Neural crest cell (in vitro differentiated cells): ENCODE measurements around the gene DDX1. TPM values are rescaled to one million over a fixed set of nuclear protein-coding genes. Genes with fewer than 3 reads are reported as not detected.

Experiments used
- DNase-seq: peaks from one replicate; pipeline ENCODE4 v3.0.0; 2021; ENCODE audit warnings: low read depth, mixed read lengths, low spot score
- H3K27ac Mint-ChIP-seq: one replicate; pipeline ENCODE4 v1.8.0; 2021; ENCODE audit warnings: mild to moderate bottlenecking, mixed read lengths; ENCODE audit not compliant: unreplicated experiment
- H3K27me3 Mint-ChIP-seq: 2 replicates; pipeline ENCODE4 v1.8.0; 2021; ENCODE audit warnings: low read depth, mild to moderate bottlenecking, mixed read lengths
- H3K36me3 Mint-ChIP-seq: 2 replicates; pipeline ENCODE4 v1.8.0; 2021; ENCODE audit warnings: low read depth, mild to moderate bottlenecking, mixed read lengths
- H3K4me1 Mint-ChIP-seq: 2 replicates; pipeline ENCODE4 v1.8.0; 2021; ENCODE audit warnings: mixed read lengths
- H3K4me3 Mint-ChIP-seq: one replicate; pipeline ENCODE4 v1.8.0; 2021; ENCODE audit warnings: mild to moderate bottlenecking, mixed read lengths
- H3K9me3 Mint-ChIP-seq: 2 replicates; pipeline ENCODE4 v1.8.0; 2021; ENCODE audit warnings: mixed read lengths
- CTCF ChIP-seq: fragments of 200-600 bp; sonication (generic); conservative IDR thresholded peaks from 2 replicates; pipeline ENCODE4 v1.5.0; 2021; ENCODE audit warnings: antibody characterized with exemption, mild to moderate bottlenecking
- total RNA-seq: library from RNA; stranded (reverse); gene quantifications from 2 replicates; pipeline ENCODE4 v1.2.1, GENCODE V29; 2021

Gene DDX1
- total RNA-seq, 1 donor from 2014 or later = 154 TPM

DNA sequence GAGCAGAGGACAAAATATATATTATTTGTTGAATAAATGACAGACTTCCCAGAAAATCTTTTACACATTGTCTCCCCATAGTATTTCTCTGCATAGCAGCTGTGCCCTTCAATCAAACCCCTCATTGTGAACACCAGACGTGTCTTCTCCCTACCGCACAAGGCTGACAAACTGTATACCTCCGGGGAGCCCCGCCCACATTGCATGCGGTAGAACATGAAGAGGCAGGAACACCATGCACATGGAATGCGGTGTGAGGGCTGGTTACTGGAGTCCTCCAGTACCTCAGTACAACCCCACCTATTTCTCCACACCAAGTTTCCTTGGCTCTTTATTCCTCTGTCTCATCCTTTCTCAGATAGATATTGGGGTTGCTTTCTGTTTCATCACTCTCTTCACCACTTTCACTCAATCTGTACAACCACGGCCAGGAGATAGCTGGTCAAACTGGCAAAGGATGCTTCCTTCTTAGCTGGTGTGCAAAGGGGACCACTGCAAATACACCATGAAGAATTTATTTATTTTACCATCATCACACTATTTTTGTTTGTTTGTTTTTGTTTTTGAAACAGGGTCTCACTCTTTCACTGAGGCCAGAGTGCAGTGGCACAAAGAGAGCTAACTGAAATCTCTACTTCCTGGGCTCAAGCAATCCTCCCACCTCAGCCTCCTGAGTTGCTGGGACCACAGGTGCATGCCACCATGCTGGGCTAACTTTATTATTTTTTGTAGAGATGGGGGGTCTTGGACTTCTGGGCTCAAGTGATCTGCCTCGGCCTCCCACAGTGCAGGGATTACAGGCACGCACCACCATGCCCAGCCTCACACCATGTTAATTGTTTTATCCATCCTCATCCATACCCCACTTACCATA lies 28.2 kb upstream of the DDX1 start:
- TF ChIP-seq CTCF = no peak
- peak overlapping the region; percentile 76 for H3K4me3 Mint-ChIP-seq
- no peaks in the 10 kb centered on the region for H3K9me3 Mint-ChIP-seq
- H3K27me3 Mint-ChIP-seq = no peaks in the 10 kb centered on the region
- H3K27ac Mint-ChIP-seq = peak overlapping the region; percentile 83
- no peaks in the 10 kb centered on the region for H3K36me3 Mint-ChIP-seq
- H3K4me1 Mint-ChIP-seq = peaks cover 48% of the 10 kb centered on the region
- no peak for DNase-seq

DNA sequence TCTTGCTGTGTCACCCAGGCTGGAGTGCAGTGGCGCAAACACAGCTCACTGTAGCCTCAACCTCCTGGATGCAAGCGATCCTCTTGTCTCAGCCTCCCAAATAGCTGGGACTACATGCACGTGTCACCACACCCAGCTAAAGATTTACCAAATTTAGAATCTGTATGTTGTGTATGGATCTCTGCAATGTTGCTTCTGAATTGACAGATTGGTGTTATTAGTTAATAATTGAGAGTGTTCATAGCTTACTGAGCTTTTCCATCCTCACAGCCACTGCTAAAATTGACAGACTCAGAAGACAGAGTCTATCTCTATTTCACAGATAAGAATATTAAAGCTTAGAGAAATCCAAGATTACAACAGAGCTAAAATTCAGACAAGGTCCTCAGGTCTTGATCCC lies 26.3 kb upstream of the DDX1 start:
- no peak overlapping the region for H3K4me3 Mint-ChIP-seq
- peaks cover 45% of the 10 kb centered on the region for H3K4me1 Mint-ChIP-seq
- H3K27me3 Mint-ChIP-seq = no peaks in the 10 kb centered on the region
- no peak for TF ChIP-seq CTCF
- no peaks in the 10 kb centered on the region for H3K36me3 Mint-ChIP-seq
- DNase-seq = no peak
- no peak overlapping the region for H3K27ac Mint-ChIP-seq
- no peaks in the 10 kb centered on the region for H3K9me3 Mint-ChIP-seq

DNA sequence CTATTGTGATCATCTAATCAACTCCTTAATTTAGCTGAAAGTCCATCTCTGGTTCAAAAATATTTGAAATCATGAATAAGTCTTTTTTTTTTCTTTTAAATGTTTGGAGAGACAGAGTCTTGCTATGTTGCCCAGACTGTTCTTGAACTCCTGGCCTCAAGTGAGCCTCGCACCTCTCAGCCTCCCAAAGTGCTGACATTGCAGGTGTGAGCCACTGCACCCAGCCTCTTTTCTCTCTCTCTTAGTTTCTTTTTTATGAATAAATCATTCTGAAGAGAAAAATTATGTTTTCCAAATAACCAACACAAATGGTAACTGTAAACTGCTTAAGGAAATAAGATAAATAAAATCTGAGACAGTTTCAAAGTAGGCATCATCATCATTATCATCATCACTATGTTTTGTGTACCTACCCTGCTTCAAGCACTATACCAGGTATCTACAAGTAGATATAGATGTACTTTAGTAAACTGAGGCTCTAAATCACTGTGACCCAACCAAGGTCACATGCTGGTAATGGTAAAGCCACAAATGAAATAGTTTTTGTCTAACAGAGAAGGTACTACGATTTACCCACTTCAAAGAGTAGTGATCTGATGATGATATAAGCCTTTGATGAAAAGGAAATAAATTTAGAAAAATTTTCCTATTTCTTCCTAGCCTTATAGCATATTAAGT lies 25.5 kb upstream of the DDX1 start:
- H3K4me3 Mint-ChIP-seq = no peak overlapping the region

GRCh38 chr2:15566912-15567311 lies 24.8 kb upstream of the DDX1 start:
- no peak overlapping the region for H3K4me3 Mint-ChIP-seq
- H3K4me1 Mint-ChIP-seq = peaks cover 36% of the 10 kb centered on the region
- DNase-seq = no peak
- no peak overlapping the region for H3K27ac Mint-ChIP-seq
- no peaks in the 10 kb centered on the region for H3K9me3 Mint-ChIP-seq
- TF ChIP-seq CTCF = no peak
- H3K27me3 Mint-ChIP-seq = no peaks in the 10 kb centered on the region
- no peaks in the 10 kb centered on the region for H3K36me3 Mint-ChIP-seq

More for the DNA sequence above, 25.5 kb upstream of the DDX1 start:
- Mint-ChIP-seq H3K36me3 (no peaks in the 10 kb centered on the region), H3K9me3 (no peaks in the 10 kb centered on the region), H3K27me3 (no peaks in the 10 kb centered on the region), H3K27ac (no peak overlapping the region), H3K4me1 (peaks cover 44% of the 10 kb centered on the region)
- TF ChIP-seq CTCF = no peak
- DNase-seq = no peak

GRCh38 chr2:15568874-15569273 lies 22.8 kb upstream of the DDX1 start:
- DNase-seq = no peak
- H3K27ac Mint-ChIP-seq = no peak overlapping the region
- no peak for TF ChIP-seq CTCF
- H3K36me3 Mint-ChIP-seq = no peaks in the 10 kb centered on the region
- H3K9me3 Mint-ChIP-seq = no peaks in the 10 kb centered on the region
- H3K4me3 Mint-ChIP-seq = no peak overlapping the region
- H3K4me1 Mint-ChIP-seq = peaks cover 17% of the 10 kb centered on the region
- no peaks in the 10 kb centered on the region for H3K27me3 Mint-ChIP-seq
